GM10266 (cell line): ENCODE measurements around the gene INSYN2B.
"Not testable (repeated sequence)": the region's sequence is repeated elsewhere in the genome, so short reads cannot be mapped to it uniquely, and the experiment has no call there.

Experiments
- DNase-seq: peaks from one replicate; pipeline ENCODE4 v3.0.0; 2012; ENCODE audit errors: extremely low spot score
- CTCF ChIP-seq: IDR thresholded peaks from 2 replicates; pipeline ENCODE4 v1.5.1; 2012; ENCODE audit warnings: mild to moderate bottlenecking, low read depth; ENCODE audit not compliant: control insufficient read depth, insufficient read depth; ENCODE audit errors: missing control alignments

Gene INSYN2B

DNA sequence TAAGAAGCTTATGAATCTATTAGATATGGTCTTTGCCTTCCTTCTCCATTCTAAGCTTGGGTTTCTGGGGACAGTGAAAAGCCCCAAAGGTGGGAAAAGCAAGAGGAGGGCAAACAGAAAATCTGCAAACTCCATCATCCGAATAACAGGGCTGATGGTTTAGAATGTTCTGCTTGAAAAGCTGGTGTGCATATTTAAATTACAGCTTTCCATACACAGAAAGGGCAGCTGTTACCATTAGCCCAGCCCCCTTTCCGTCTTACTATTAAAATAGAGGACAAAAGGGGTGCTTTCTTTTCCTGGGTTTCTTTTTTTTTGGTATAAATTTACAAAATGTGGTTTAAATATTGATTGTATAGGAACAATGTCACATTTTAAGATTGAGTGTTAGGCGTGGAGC lies 22.0 kb downstream of the INSYN2B start:
- TF ChIP-seq CTCF, result no peak

GRCh38 chr5:169956756-169957155 lies 23.5 kb downstream of the INSYN2B start:
- no peak for DNase-seq
- TF ChIP-seq CTCF, result no peak

More for the DNA sequence above, 22.0 kb downstream of the INSYN2B start:
- DNase-seq, result no peak

GRCh38 chr5:169956126-169956525 lies 24.2 kb downstream of the INSYN2B start:
- TF ChIP-seq CTCF, result no peak
- no peak for DNase-seq

- no peak for TF ChIP-seq CTCF
- no peak for DNase-seq
Observed at GRCh38 chr5:169954786-169955185, 25.5 kb downstream of the INSYN2B start.

DNA sequence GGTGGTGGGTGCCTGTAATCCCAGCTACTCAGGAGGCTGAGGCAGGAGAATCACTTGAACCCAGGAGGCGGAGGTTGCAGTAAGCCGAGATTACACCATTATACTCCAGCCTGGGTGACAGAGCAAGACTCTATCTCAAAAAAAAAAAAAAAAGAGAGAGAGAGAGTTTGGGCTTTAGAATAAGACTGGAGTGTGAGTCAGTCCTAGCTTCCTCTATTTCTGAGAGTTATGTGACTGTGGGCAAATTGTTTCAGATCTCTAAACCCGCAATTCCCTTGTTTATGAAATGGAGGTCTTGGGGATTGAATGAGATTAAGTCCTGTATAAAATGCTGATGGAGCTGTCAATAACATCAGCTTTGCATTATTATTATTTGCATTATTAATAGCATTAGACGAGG lies 27.1 kb downstream of the INSYN2B start:
- not testable (repeated sequence) for DNase-seq

DNA sequence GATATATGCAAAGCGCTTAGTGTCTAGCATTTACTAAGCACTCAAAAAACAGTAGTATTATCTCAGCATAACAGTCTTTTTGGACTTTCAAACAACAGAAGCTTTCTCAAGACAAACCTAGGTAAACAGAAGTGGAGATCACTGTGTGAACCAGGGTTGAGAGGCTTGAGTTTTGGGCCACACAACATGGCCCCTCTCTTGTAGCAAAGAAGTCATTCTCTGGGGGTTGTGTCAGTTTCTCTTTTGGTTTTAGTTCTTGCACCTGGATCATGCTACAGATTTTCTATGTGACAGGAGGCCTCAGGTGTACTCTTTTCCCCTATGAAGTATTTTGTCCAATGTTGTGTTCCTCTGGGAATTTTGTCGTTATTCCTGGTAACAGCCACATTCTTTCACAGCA lies 30.0 kb downstream of the INSYN2B start:
- no peak for TF ChIP-seq CTCF
- peak; percentile 35 for DNase-seq

- no peak for DNase-seq
- no peak for TF ChIP-seq CTCF
Observed at GRCh38 chr5:169946743-169947295, 33.5 kb downstream of the INSYN2B start.

DNA sequence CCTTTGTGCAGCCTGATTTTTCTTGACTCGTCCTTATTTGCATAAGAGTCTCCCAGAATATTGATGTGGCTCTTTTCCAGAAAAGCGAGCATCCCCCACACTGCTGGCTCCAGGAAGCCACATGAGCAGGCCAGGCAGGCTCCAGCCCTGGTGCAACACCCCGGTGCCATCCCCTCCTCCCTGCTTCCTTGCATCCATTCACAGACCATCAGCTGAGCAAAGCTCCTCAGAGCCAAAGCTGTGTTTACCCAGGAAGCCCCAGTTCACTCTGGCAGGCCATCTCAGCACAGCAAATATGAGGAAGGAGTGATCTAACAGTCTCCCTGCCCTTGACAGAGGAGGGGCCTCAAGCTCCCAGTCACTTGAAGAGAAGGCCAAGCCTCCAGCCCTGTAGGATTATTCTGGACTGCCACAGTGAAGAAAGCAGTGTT lies 34.4 kb downstream of the INSYN2B start:
- no peak for DNase-seq
- TF ChIP-seq CTCF, result no peak
